Measurements from ENCODE around the gene INTS6. TPM values are rescaled to one million over a fixed set of nuclear protein-coding genes. Genes with fewer than 3 reads are reported as not detected.

Gene INTS6
- total RNA-seq, 4 donors from 2014 or later = 34.3 to 56.9 (median 53.0) TPM

- Histone ChIP-seq H3K27ac (no peak overlapping the region), H3K4me1 (no peaks in the 10 kb centered on the region), H3K36me3 (no peaks in the 10 kb centered on the region), H3K27me3 (no peaks in the 10 kb centered on the region), H3K9me3 (no peaks in the 10 kb centered on the region), H3K4me3 (no peak overlapping the region)
- no peak for DNase-seq
- intact Hi-C loops (cut with DNase I; ENCODE audit: low total_unique reads) = no loop called here
- TF ChIP-seq CTCF (IDR thresholded peaks at IDR 0.05) (no peak), POLR2A (IDR thresholded peaks at IDR 0.05) (no peak)
Measured at GRCh38 chr13:51437550-51438127, 15.2 kb downstream of the INTS6 start.

- TF ChIP-seq CTCF (IDR thresholded peaks at IDR 0.05) = peak; percentile 26 to 53 (median 40)
- TF ChIP-seq POLR2A (IDR thresholded peaks at IDR 0.05) = no peak
- Histone ChIP-seq H3K36me3 (no peaks in the 10 kb centered on the region), H3K27me3 (no peaks in the 10 kb centered on the region), H3K4me3 (no peak overlapping the region), H3K9me3 (no peaks in the 10 kb centered on the region), H3K27ac (no peak overlapping the region), H3K4me1 (no peaks in the 10 kb centered on the region)
- intact Hi-C loops (cut with DNase I; ENCODE audit: low total_unique reads) = no loop called here
- DNase-seq = no peak
Measured at GRCh38 chr13:51435002-51435578, 17.7 kb downstream of the INTS6 start.

GRCh38 chr13:51432576-51432975 is 20.3 kb downstream of the INTS6 start:
- Histone ChIP-seq H3K36me3 (no peaks in the 10 kb centered on the region), H3K4me1 (no peaks in the 10 kb centered on the region), H3K27ac (no peak overlapping the region), H3K9me3 (no peaks in the 10 kb centered on the region), H3K27me3 (no peaks in the 10 kb centered on the region), H3K4me3 (no peak overlapping the region)
- no peak for DNase-seq
- intact Hi-C loops (cut with DNase I; ENCODE audit: low total_unique reads) = no loop called here
- no peak for TF ChIP-seq CTCF (IDR thresholded peaks at IDR 0.05)
- TF ChIP-seq POLR2A (IDR thresholded peaks at IDR 0.05) = no peak

GRCh38 chr13:51426982-51427381 is 25.9 kb downstream of the INTS6 start:
- H3K9me3 ChIP-seq = no peaks in the 10 kb centered on the region
- no peaks in the 10 kb centered on the region for H3K27me3 ChIP-seq
- intact Hi-C loops (cut with DNase I; ENCODE audit: low total_unique reads) = no loop called here
- H3K4me3 ChIP-seq = no peak overlapping the region
- TF ChIP-seq POLR2A (IDR thresholded peaks at IDR 0.05) = no peak
- no peaks in the 10 kb centered on the region for H3K36me3 ChIP-seq
- H3K27ac ChIP-seq = no peak overlapping the region
- DNase-seq = no peak
- H3K4me1 ChIP-seq = no peaks in the 10 kb centered on the region

- no peak for DNase-seq
- TF ChIP-seq POLR2A (IDR thresholded peaks at IDR 0.05) (no peak), CTCF (IDR thresholded peaks at IDR 0.05) (no peak)
- H3K9me3 ChIP-seq = no peaks in the 10 kb centered on the region
- intact Hi-C loops (cut with DNase I; ENCODE audit: low total_unique reads) = no loop called here
- H3K36me3 ChIP-seq = no peaks in the 10 kb centered on the region
- no peak overlapping the region for H3K27ac ChIP-seq
- no peak overlapping the region for H3K4me3 ChIP-seq
- no peaks in the 10 kb centered on the region for H3K4me1 ChIP-seq
- H3K27me3 ChIP-seq = no peaks in the 10 kb centered on the region
Measured at GRCh38 chr13:51425410-51426042, 27.3 kb downstream of the INTS6 start.
